Endothelial cell of umbilical vein (primary cell): Measurements from ENCODE around the gene NOD2. TPM values are rescaled to one million over a fixed set of nuclear protein-coding genes. Genes with fewer than 3 reads are reported as not detected.

ENCODE experiments used
- BruUV-seq: library from RNA; stranded (reverse); fragments of 400-500 nt; replicated peaks from 2 replicates; lab custom pipeline; 2021; lab: Mats Ljungman, UMichigan
- CTCF ChIA-PET: fragments of 300-600, 350-600 bp; sonication (Branson Sonifier 250); formaldehyde crosslinking; loops from one replicate; lab custom pipeline; 2021; ENCODE audit warnings: antibody characterized with exemption, inconsistent platforms; lab: Charles Lee
- POLR2A ChIA-PET: fragments of 300-600, 350-600 bp; sonication (Branson Sonifier 250); formaldehyde crosslinking; loops from one replicate; lab custom pipeline; 2021; ENCODE audit warnings: antibody characterized with exemption, inconsistent platforms; lab: Charles Lee
- DNase-seq: peaks from one replicate; pipeline ENCODE4 v3.0.0-alpha.2; 2011; ENCODE audit warnings: low read depth, low spot score
- FAIRE-seq: peaks from 2 replicates; lab custom pipeline; 2011; peaks lifted over from hg19 to GRCh38; lab: Jason Lieb, UNC
- H2AFZ ChIP-seq: 2 replicates; pipeline ENCODE4 v1.6.0; 2012; ENCODE audit warnings: low read depth, low read length, control low read depth, inconsistent platforms
- H3K27ac ChIP-seq: 2 replicates; pipeline ENCODE4 v1.5.1; 2011; ENCODE audit warnings: low read depth, mild to moderate bottlenecking, control low read depth, low read length, moderate library complexity; ENCODE audit not compliant: insufficient read depth
- H3K27me3 ChIP-seq, 2 experiments: 2 replicates each; pipeline versions ENCODE4 v1.6.0 to v1.6.1; 2011; ENCODE audit warnings: low read length in 2 of 2, mixed read lengths in 1 of 2; ENCODE audit not compliant: control insufficient read depth in 2 of 2, insufficient read depth in 2 of 2
- H3K36me3 ChIP-seq, 2 experiments: 2 replicates in 1 of 2; 3 replicates in 1 of 2; pipeline ENCODE4 v1.5.1; 2011; ENCODE audit warnings: low read length in 2 of 2, mild to moderate bottlenecking in 1 of 2, moderate library complexity in 1 of 2; ENCODE audit not compliant: control insufficient read depth in 2 of 2, insufficient read depth in 2 of 2; ENCODE audit errors: extremely low read depth in 1 of 2
- H3K4me1 ChIP-seq: 3 replicates; pipeline ENCODE4 v1.5.1; 2011; ENCODE audit warnings: mild to moderate bottlenecking, low read length; ENCODE audit not compliant: control insufficient read depth, insufficient read depth; ENCODE audit errors: extremely low read depth
- H3K4me2 ChIP-seq: 2 replicates; pipeline ENCODE4 v1.6.1; 2011; ENCODE audit warnings: low read length, control low read depth, mixed read lengths; ENCODE audit not compliant: insufficient read depth
- H3K4me3 ChIP-seq, 3 experiments: fragments of 200-600 bp in 1 of 3; sonication (generic), shearing (Covaris generic) in 1 of 3; replicated peaks in 1 of 3; 2 replicates each; pipeline ENCODE4 v1.5.1; 2011 to 2016; ENCODE audit warnings: control low read depth in 3 of 3, low read length in 3 of 3, mild to moderate bottlenecking in 2 of 3, inconsistent platforms in 1 of 3, low read depth in 1 of 3, moderate library complexity in 1 of 3; ENCODE audit not compliant: insufficient read depth in 1 of 3
- H3K79me2 ChIP-seq: 2 replicates; pipeline ENCODE4 v1.6.0; 2012; ENCODE audit warnings: low read length, inconsistent platforms; ENCODE audit not compliant: control insufficient read depth, insufficient read depth
- H3K9ac ChIP-seq: replicated peaks from 2 replicates; pipeline ENCODE3; 2011; ENCODE audit warnings: low read length, control low read depth; ENCODE audit not compliant: insufficient read depth; ENCODE audit errors: extremely low read depth
- H3K9me1 ChIP-seq: replicated peaks from 3 replicates; pipeline ENCODE4 v1.6.0; 2011; ENCODE audit warnings: mild to moderate bottlenecking, low read length; ENCODE audit not compliant: control insufficient read depth, insufficient read depth; ENCODE audit errors: extremely low read depth
- H3K9me3 ChIP-seq: replicated peaks from 2 replicates; pipeline ENCODE4 v1.5.1; 2012; ENCODE audit warnings: low read length, inconsistent platforms; ENCODE audit not compliant: control insufficient read depth, insufficient read depth
- H4K20me1 ChIP-seq: replicated peaks from 2 replicates; pipeline ENCODE3; 2011; ENCODE audit warnings: mild to moderate bottlenecking, low read length; ENCODE audit not compliant: control insufficient read depth, insufficient read depth; ENCODE audit errors: extremely low read depth
- EZH2 ChIP-seq: IDR thresholded peaks from 2 replicates; pipeline ENCODE4 v1.6.1; 2012; ENCODE audit warnings: borderline replicate concordance, low read depth, mild to moderate bottlenecking, moderate library complexity, low read length, inconsistent platforms; ENCODE audit not compliant: severe bottlenecking
- FOS ChIP-seq: IDR thresholded peaks from 2 replicates; pipeline ENCODE4 v1.6.1; 2011; ENCODE audit warnings: mild to moderate bottlenecking, low read length, moderate library complexity, borderline replicate concordance; ENCODE audit not compliant: insufficient read depth
- GATA2 ChIP-seq: IDR thresholded peaks from 2 replicates; pipeline ENCODE4 v1.7.0; 2011; ENCODE audit warnings: low read depth, mild to moderate bottlenecking, moderate library complexity, mixed read lengths, low read length; ENCODE audit not compliant: insufficient read length, insufficient read depth
- JUN ChIP-seq: IDR thresholded peaks from 2 replicates; pipeline ENCODE4 v1.6.1; 2011; ENCODE audit warnings: borderline replicate concordance, low read depth; ENCODE audit not compliant: insufficient read length, insufficient read depth
- MYC ChIP-seq: IDR thresholded peaks from one replicate; pipeline ENCODE4 v1.6.1; 2011; ENCODE audit warnings: mild to moderate bottlenecking, low read depth, low read length
- POLR2A ChIP-seq: IDR thresholded peaks from 2 replicates; pipeline ENCODE4 v1.6.1; 2012; ENCODE audit warnings: low read depth, mild to moderate bottlenecking, control low read depth, low read length
- POLR2AphosphoS5 ChIP-seq: IDR thresholded peaks from 2 replicates; pipeline ENCODE4 v1.6.1; 2012; ENCODE audit warnings: low read depth, mild to moderate bottlenecking, control low read depth, low read length, moderate library complexity; ENCODE audit not compliant: insufficient read depth
- dilution Hi-C: fragments of 300-500 bp; cut with MboI; formaldehyde crosslinking; loops from one replicate; pipeline ENCODE4 v1.15.0; 2019; ENCODE audit warnings: low sequenced_read_pairs; ENCODE audit not compliant: extremely low pct_ligation_motif_present
- intact Hi-C: fragments of 100-400 bp; cut with micrococcal nuclease; formaldehyde crosslinking; loops from one replicate; pipeline ENCODE4 v1.10.0; 2022
- polyA plus RNA-seq, 4 experiments: library from polyadenylated mRNA; depleted of rRNA in 3 of 4; stranded (reverse) in 3 of 4; unstranded in 1 of 4; fragments of >200 nt; gene quantifications; 2 replicates each; pipeline versions ENCODE4 v1.2.1 to v1.2.3, GENCODE V29; 2011 to 2012; ENCODE audit warnings: missing spikeins in 1 of 4
- total RNA-seq: library from RNA; stranded (reverse); gene quantifications from 2 replicates; pipeline ENCODE4 v1.2.3, GENCODE V29; 2021
- TF ChIP-seq, protein P1 (sequence below): IDR thresholded peaks from 2 replicates; pipeline ENCODE4 v1.6.1; 2011; ENCODE audit not compliant: insufficient read depth, insufficient read length
- TF ChIP-seq, protein P2 (sequence below), 2 donors: IDR thresholded peaks; 1 replicate in 1 of 2; 2 replicates in 1 of 2; pipeline ENCODE4 v1.5.1; 2011; ENCODE audit warnings: low read length in 2 of 2, mild to moderate bottlenecking in 2 of 2, moderate library complexity in 2 of 2, control low read depth in 1 of 2, inconsistent platforms in 1 of 2, low read depth in 1 of 2; ENCODE audit not compliant: insufficient read depth in 1 of 2; ENCODE audit errors: extremely low read depth in 1 of 2

Gene NOD2
- total and polyA plus RNA-seq, 2 donors (not counting 3 experiments of a cell fraction or from before 2014, with no cell fraction given) = 0.07 to 0.58 TPM

DNA sequence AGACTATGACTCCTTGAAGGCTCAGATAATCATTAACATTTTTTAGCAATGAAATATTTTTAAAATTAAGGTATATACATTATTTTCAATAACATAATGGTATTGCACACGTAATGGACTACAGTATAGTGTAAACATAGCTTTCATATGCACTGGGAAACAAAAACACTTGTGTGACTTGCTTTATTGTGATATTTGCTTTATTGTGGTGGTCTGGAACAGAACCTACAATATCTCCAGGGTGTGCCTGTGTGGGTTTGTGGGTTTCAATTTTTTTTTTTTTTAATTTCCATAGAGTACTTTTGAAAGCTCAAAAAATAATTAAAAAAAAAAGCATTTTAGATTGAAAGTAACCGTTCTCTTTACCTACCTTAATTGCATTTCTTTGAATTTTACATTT lies 73.8 kb downstream of the NOD2 start:
- TF ChIP-seq JUN (no peak), POLR2AphosphoS5 (no peak), EZH2 (no peak), GATA2 (no peak), MYC (no peak), POLR2A (no peak), FOS (no peak)
- TF ChIP-seq, protein P1, sequence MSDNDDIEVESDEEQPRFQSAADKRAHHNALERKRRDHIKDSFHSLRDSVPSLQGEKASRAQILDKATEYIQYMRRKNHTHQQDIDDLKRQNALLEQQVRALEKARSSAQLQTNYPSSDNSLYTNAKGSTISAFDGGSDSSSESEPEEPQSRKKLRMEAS = no peak
- TF ChIP-seq, protein P2, sequence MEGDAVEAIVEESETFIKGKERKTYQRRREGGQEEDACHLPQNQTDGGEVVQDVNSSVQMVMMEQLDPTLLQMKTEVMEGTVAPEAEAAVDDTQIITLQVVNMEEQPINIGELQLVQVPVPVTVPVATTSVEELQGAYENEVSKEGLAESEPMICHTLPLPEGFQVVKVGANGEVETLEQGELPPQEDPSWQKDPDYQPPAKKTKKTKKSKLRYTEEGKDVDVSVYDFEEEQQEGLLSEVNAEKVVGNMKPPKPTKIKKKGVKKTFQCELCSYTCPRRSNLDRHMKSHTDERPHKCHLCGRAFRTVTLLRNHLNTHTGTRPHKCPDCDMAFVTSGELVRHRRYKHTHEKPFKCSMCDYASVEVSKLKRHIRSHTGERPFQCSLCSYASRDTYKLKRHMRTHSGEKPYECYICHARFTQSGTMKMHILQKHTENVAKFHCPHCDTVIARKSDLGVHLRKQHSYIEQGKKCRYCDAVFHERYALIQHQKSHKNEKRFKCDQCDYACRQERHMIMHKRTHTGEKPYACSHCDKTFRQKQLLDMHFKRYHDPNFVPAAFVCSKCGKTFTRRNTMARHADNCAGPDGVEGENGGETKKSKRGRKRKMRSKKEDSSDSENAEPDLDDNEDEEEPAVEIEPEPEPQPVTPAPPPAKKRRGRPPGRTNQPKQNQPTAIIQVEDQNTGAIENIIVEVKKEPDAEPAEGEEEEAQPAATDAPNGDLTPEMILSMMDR (IDR thresholded peaks at IDR 0.05; ENCODE audit: extremely low read depth in 1 of 2, insufficient read depth in 1 of 2, low read depth in 1 of 2, low read length in 2 of 2) = no peak
- H3K9ac ChIP-seq = no peak overlapping the region
- no TSS peak for BruUV-seq
- no peaks in the 10 kb centered on the region for H3K36me3 ChIP-seq
- dilution Hi-C loops = no loop called here
- CTCF ChIA-PET = interaction anchor here (3.4 kb wide), 1 partner anchor 39 kb away, joined by 17 read pairs; no protein-coding TSS in a partner anchor
- H2AFZ ChIP-seq = no peak overlapping the region
- H4K20me1 ChIP-seq = no peaks in the 10 kb centered on the region
- H3K4me3 ChIP-seq = no peak overlapping the region
- H3K9me1 ChIP-seq = no peaks in the 10 kb centered on the region
- H3K4me2 ChIP-seq = no peak overlapping the region
- no peak overlapping the region for H3K27ac ChIP-seq
- no peak for FAIRE-seq
- peaks cover 3% of the 10 kb centered on the region for H3K79me2 ChIP-seq
- H3K9me3 ChIP-seq = no peaks in the 10 kb centered on the region
- no peaks in the 10 kb centered on the region for H3K4me1 ChIP-seq
- no peak for DNase-seq
- intact Hi-C loops = no loop called here
- POLR2A ChIA-PET = no interaction called here
- no peaks in the 10 kb centered on the region for H3K27me3 ChIP-seq
